ENCODE results near the gene UNK. TPM values are rescaled to one million over a fixed set of nuclear protein-coding genes. Genes with fewer than 3 reads are reported as not detected.

Gene UNK
- total and polyA plus RNA-seq, 2 of the 13 experiments (the other 11 are each of a cell fraction or from before 2014, with no cell fraction given) = 31.6 to 33.0 TPM

GRCh38 chr17:75872434-75873351 is 88.1 kb downstream of the UNK start (continued):
- TF ChIP-seq ZNF367 (CRISPR knock-in tag; IDR thresholded peaks at IDR 0.05; ENCODE audit: borderline replicate concordance) (no peak; the same call in 1 of the 2 replicates), ZSCAN5A (CRISPR knock-in tag; IDR thresholded peaks at IDR 0.05; ENCODE audit: borderline replicate concordance) (peak; percentile 63; the same call in 1 of the 2 replicates), ZNF530 (CRISPR knock-in tag; IDR thresholded peaks at IDR 0.05; ENCODE audit: low read depth) (no peak), ZNF20 (CRISPR knock-in tag; IDR thresholded peaks at IDR 0.05) (no peak), ZNF646 (CRISPR knock-in tag; IDR thresholded peaks at IDR 0.05) (no peak; the same call in 1 of the 2 replicates), ELF4 (CRISPR knock-in tag; IDR thresholded peaks at IDR 0.05; ENCODE audit: borderline replicate concordance) (no peak), ZC3H13 (CRISPR knock-in tag; IDR thresholded peaks at IDR 0.05) (peak; percentile 78), ZNF10 (CRISPR knock-in tag; IDR thresholded peaks at IDR 0.05; ENCODE audit: borderline replicate concordance, low read depth) (no peak; the same call in 1 of the 2 replicates), CENPT (CRISPR knock-in tag; IDR thresholded peaks at IDR 0.05; ENCODE audit: low read depth) (no peak), ZNF383 (CRISPR knock-in tag; IDR thresholded peaks at IDR 0.05; ENCODE audit: borderline replicate concordance) (no peak), LCORL (IDR thresholded peaks at IDR 0.05) (no peak), LCORL (CRISPR knock-in tag; IDR thresholded peaks at IDR 0.05) (peak; percentile 98), ZFY (CRISPR knock-in tag; IDR thresholded peaks at IDR 0.05) (peak; percentile 94), SIX4 (CRISPR knock-in tag; IDR thresholded peaks at IDR 0.05) (peak; percentile 77; the same call in 1 of the 2 replicates), FOXP4 (CRISPR knock-in tag; IDR thresholded peaks at IDR 0.05) (peak; percentile 99), YEATS2 (CRISPR knock-in tag; IDR thresholded peaks at IDR 0.05; ENCODE audit: borderline replicate concordance) (peak; percentile 60; the same call in 1 of the 2 replicates), SALL1 (CRISPR knock-in tag; IDR thresholded peaks at IDR 0.05) (peak; percentile 98)

All from HepG2 (cell line).